K562 (cell line): ENCODE data around the gene CCDC92. TPM values are rescaled to one million over a fixed set of nuclear protein-coding genes. Genes with fewer than 3 reads are reported as not detected.
A peak's percentile ranks its signal among the peaks of the same experiment; 100 is the strongest.

ENCODE experiments used
- CEBPB ChIP-seq: fragments of 450-650 bp; IDR thresholded peaks from 2 replicates; pipeline ENCODE4 v1.6.1; 2016; ENCODE audit warnings: missing genetic modification characterization, missing compliant biosample characterization
- CEBPG ChIP-seq, 3 experiments: fragments of 200-800 bp in 1 of 3; sonication (Bioruptor generic) in 1 of 3; sonication (generic) in 1 of 3; formaldehyde crosslinking in 1 of 3; IDR thresholded peaks in 2 of 3; conservative IDR thresholded peaks in 1 of 3; 2 replicates each; pipeline versions ENCODE4 v1.6.1 to v1.8.0; 2016 to 2022; ENCODE audit warnings: missing compliant biosample characterization in 2 of 3, missing genetic modification characterization in 2 of 3, mild to moderate bottlenecking in 1 of 3, missing genetic modification reagents in 1 of 3
- FOSL1 ChIP-seq: fragments of 200-800 bp; sonication (Bioruptor generic); conservative IDR thresholded peaks from 2 replicates; pipeline ENCODE4 v1.6.1; 2016; ENCODE audit warnings: missing genetic modification characterization, missing compliant biosample characterization
- HDAC2 ChIP-seq: fragments of 450-650 bp; IDR thresholded peaks from 2 replicates; pipeline ENCODE4 v1.6.1; 2016; ENCODE audit warnings: mild to moderate bottlenecking
- USF2 ChIP-seq: sonication (generic); formaldehyde crosslinking; IDR thresholded peaks from 2 replicates; pipeline ENCODE4 v1.5.0; 2020; ENCODE audit warnings: missing genetic modification reagents
- ZBTB12 ChIP-seq: fragments of 250-450 bp; sonication (Bioruptor Pico); IDR thresholded peaks from 2 replicates; pipeline ENCODE4 v1.4.0; 2020
- ZKSCAN8 ChIP-seq: fragments of 200-800 bp; sonication (Bioruptor generic); IDR thresholded peaks from 2 replicates; pipeline ENCODE4 v1.6.1; 2016; ENCODE audit warnings: missing genetic modification characterization, missing compliant biosample characterization
- ZNF589 ChIP-seq: fragments of 200-800 bp; sonication (Bioruptor generic); IDR thresholded peaks from 2 replicates; pipeline ENCODE4 v1.6.1; 2016; ENCODE audit warnings: low read depth, missing genetic modification characterization, missing compliant biosample characterization
- polyA plus RNA-seq, 8 experiments: library from polyadenylated mRNA; depleted of rRNA in 4 of 8; stranded (reverse) in 5 of 8; unstranded in 3 of 8; fragments of >200 nt; fragmentation: Nextera tagmentation in 2 of 8; fragmentation: Illumina TruSeq in 1 of 8; extraction: Ambion mirVana in 2 of 8; extraction: Trizol in 1 of 8; gene quantifications; 2 replicates each; pipeline versions ENCODE4 v1.2.1 to v1.2.3, GENCODE V29; 2011 to 2014; ENCODE audit warnings: inconsistent platforms in 1 of 8, missing spikeins in 1 of 8
- total RNA-seq, 7 experiments: library from RNA; depleted of rRNA in 6 of 7; stranded (reverse); fragments of >200 nt in 6 of 7; fragmentation: Illumina TruSeq in 2 of 7; extraction: Trizol in 2 of 7; gene quantifications; 2 replicates each; pipeline versions ENCODE4 v1.2.1 to v1.2.3, GENCODE V29; 2011 to 2021; ENCODE audit warnings: low replicate concordance in 1 of 7

Gene CCDC92
- total and polyA plus RNA-seq, 9 of the 15 experiments (the other 6 are each of a cell fraction or from before 2014, with no cell fraction given) = 0.27 to 5.9 (median 2.1) TPM

GRCh38 chr12:123998991-123999359 lies 26.3 kb upstream of the CCDC92 start (continued):
- peak; percentile 16; the same call in 1 of the 2 replicates for TF ChIP-seq USF2 (CRISPR knock-in tag)
- peak; percentile 96 for TF ChIP-seq ZKSCAN8 (CRISPR knock-in tag)
- peak; percentile 69 for TF ChIP-seq FOSL1
- no peak for TF ChIP-seq CEBPG (CRISPR knock-in tag; IDR thresholded peaks at IDR 0.05)
- TF ChIP-seq CEBPG (tag; conservative IDR thresholded peaks at IDR 0.05 in 1 of 2, IDR thresholded peaks at IDR 0.05 in 1 of 2) = 0 out of 4 replicates have a peak, but pooled peaks of 1 of the 2 experiments have one; percentile 20
- 0 out of 2 replicates have a peak, but pooled peaks have one; percentile 47 for TF ChIP-seq ZNF589 (CRISPR knock-in tag)
- no peak for TF ChIP-seq ZBTB12 (CRISPR knock-in tag)
- no peak for TF ChIP-seq HDAC2
- peak; percentile 41; the same call in 1 of the 2 replicates for TF ChIP-seq CEBPB (tag)
